ENCODE data around the gene ZNF221. TPM values are rescaled to one million over a fixed set of nuclear protein-coding genes. Genes with fewer than 3 reads are reported as not detected.
A peak's percentile ranks its signal among the peaks of the same experiment; 100 is the strongest.

Gene ZNF221
- total RNA-seq, 1 donor from 2014 or later, result 6.8 TPM

GRCh38 chr19:43957891-43958290 lies 6.9 kb downstream of the ZNF221 start:
- no peak for DNase-seq (ENCODE audit: low spot score)

GRCh38 chr19:43960411-43960810 lies 9.4 kb downstream of the ZNF221 start:
- DNase-seq (ENCODE audit: low spot score), result no peak

- DNase-seq (ENCODE audit: low spot score), result no peak
Measured at GRCh38 chr19:43966079-43966694, 15.2 kb downstream of the ZNF221 start.

GRCh38 chr19:43976732-43977131 lies 25.7 kb downstream of the ZNF221 start:
- no peak for DNase-seq (ENCODE audit: low spot score)

GRCh38 chr19:43983544-43983911 lies 32.5 kb downstream of the ZNF221 start:
- no peak for DNase-seq (ENCODE audit: low spot score)

- DNase-seq (ENCODE audit: low spot score), result peak; percentile 90
Measured at GRCh38 chr19:43983912-43984686, 33.1 kb downstream of the ZNF221 start, which contains the start of gene ZNF155. ZNF155 (plus strand) TSS chr19:43984188; CDS start chr19:43988544, 4,356 bp downstream.

GRCh38 chr19:43984687-43985000 lies 33.6 kb downstream of the ZNF221 start:
- no peak for DNase-seq (ENCODE audit: low spot score)

GRCh38 chr19:43997631-43998290 lies 46.7 kb downstream of the ZNF221 start:
- no peak for DNase-seq (ENCODE audit: low spot score)

- DNase-seq (ENCODE audit: low spot score), result no peak
Measured at GRCh38 chr19:44002212-44002565, 51.2 kb downstream of the ZNF221 start.

- peak; percentile 95 for DNase-seq (ENCODE audit: low spot score)
Measured at GRCh38 chr19:44002566-44003460, 51.8 kb downstream of the ZNF221 start, which contains the start of gene ZNF230. ZNF230 (plus strand) TSS chr19:44002957; CDS start chr19:44007079, 4,122 bp downstream.

- no peak for DNase-seq (ENCODE audit: low spot score)
Measured at GRCh38 chr19:44003461-44004009, 52.5 kb downstream of the ZNF221 start.

- DNase-seq (ENCODE audit: low spot score), result no peak
Measured at GRCh38 chr19:44005973-44006372, 54.9 kb downstream of the ZNF221 start.

GRCh38 chr19:44007473-44007872 lies 56.4 kb downstream of the ZNF221 start:
- DNase-seq (ENCODE audit: low spot score), result no peak

- no peak for DNase-seq (ENCODE audit: low spot score)
Measured at GRCh38 chr19:44010468-44010867, 59.4 kb downstream of the ZNF221 start.

Other genes with a start within 250 kb of the ZNF221 start
- gene IRGC, start 235.2 kb upstream of the ZNF221 start, total RNA-seq, result not detected
- gene SMG9, start 196.3 kb upstream of the ZNF221 start, total RNA-seq, result 60.6 TPM
- gene KCNN4, start 170.3 kb upstream of the ZNF221 start, total RNA-seq, result 69.2 TPM
- gene LYPD5, start 148.8 kb upstream of the ZNF221 start, total RNA-seq, result 5.9 TPM
- 15.1 TPM for gene ZNF283, start 123.9 kb upstream of the ZNF221 start, total RNA-seq
- gene ZNF404, start 67.3 kb upstream of the ZNF221 start, total RNA-seq, result 4.8 TPM
- 15.9 TPM for gene ZNF45, start 15.9 kb upstream of the ZNF221 start, total RNA-seq
- gene ZNF155, start 33.0 kb downstream of the ZNF221 start, total RNA-seq, result 9.1 TPM
- 8.8 TPM for gene ZNF230, start 51.7 kb downstream of the ZNF221 start, total RNA-seq
- 4.9 TPM for gene ZNF222, start 74.2 kb downstream of the ZNF221 start, total RNA-seq
- 16.9 TPM for gene ZNF223, start 100.8 kb downstream of the ZNF221 start, total RNA-seq
- gene ZNF284, start 120.9 kb downstream of the ZNF221 start, total RNA-seq, result 2.0 TPM
- 32.6 TPM for gene ZNF224, start 143.1 kb downstream of the ZNF221 start, total RNA-seq
- gene ZNF225, start 162.2 kb downstream of the ZNF221 start, total RNA-seq, result 5.1 TPM
- 16.1 TPM for gene ZNF234, start 190.3 kb downstream of the ZNF221 start, total RNA-seq
- 30.8 TPM for gene ZNF226, start 213.9 kb downstream of the ZNF221 start, total RNA-seq